GM23248 (cell line): Measurements from ENCODE around the gene SLC46A3.

Source experiments
- EZH2 ChIP-seq: fragments of 200-600 bp; sonication (generic); IDR thresholded peaks from 2 replicates; pipeline ENCODE4 v1.6.1; 2018; ENCODE audit warnings: antibody characterized with exemption, mild to moderate bottlenecking; ENCODE audit not compliant: insufficient read depth, poor library complexity, severe bottlenecking
- EZH2phosphoT487 ChIP-seq: fragments of 200-600 bp; sonication (generic); IDR thresholded peaks from 2 replicates; pipeline ENCODE4 v1.6.1; 2018; ENCODE audit warnings: antibody characterized with exemption, moderate library complexity, mild to moderate bottlenecking, low read depth; ENCODE audit not compliant: insufficient read depth

DNA sequence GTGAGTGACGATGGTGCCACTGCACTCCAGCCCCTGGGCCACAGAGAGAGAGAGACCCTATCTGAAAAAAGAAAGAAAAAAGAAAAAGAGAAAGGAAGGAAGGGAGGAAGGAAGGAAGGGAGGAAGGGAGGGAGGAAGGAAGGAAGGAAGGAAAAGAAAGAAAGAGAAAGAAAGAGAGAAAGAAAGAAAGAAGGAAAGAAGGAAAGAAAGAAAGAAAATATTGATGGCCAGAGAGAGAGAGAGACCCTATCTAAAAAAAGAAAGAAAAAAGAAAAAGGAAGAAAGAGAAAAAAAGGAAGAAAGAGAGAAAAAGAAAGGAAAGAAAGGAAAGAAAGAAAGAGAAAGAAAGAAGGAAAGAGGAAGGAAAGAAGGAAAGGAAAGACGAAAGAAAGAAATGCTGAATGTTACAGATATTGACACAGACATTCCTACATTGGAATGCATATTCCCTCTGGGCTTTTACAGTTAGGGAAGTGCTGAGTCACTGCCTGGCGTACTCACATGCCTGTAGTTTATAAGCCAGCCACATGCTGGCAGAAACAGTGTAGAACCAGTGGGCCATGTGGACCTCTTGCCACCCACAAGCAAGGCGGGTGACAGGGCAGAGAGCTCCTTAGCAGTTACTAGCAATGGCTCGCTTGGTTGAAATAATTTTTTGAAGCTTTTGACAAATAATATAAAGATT, 34.6 kb upstream of the SLC46A3 start:
- TF ChIP-seq EZH2, result no peak
- no peak for TF ChIP-seq EZH2phosphoT487
